HCT116 (cell line): ENCODE data around the gene HMGCL. TPM values are rescaled to one million over a fixed set of nuclear protein-coding genes. Genes with fewer than 3 reads are reported as not detected.

ENCODE experiments used
- ATAC-seq: fragments of 200-7000 bp; cut with Tn5 transposase; 2 replicates; pipeline ENCODE4 v1.9.1; 2020; ENCODE audit warnings: mild to moderate bottlenecking, moderate library complexity
- BruUV-seq: library from RNA; stranded (reverse); fragments of 400-500 nt; replicated peaks from 2 replicates; lab custom pipeline; 2021; lab: Mats Ljungman, UMichigan
- CTCF ChIA-PET: fragments of 300-600 bp; sonication (Branson Sonifier 250); formaldehyde crosslinking; loops from one replicate; lab custom pipeline; 2021; ENCODE audit warnings: antibody characterized with exemption; lab: Charles Lee
- POLR2A ChIA-PET: fragments of 300-600, 350-600 bp; sonication (Branson Sonifier 250); formaldehyde crosslinking; loops from one replicate; lab custom pipeline; 2021; ENCODE audit warnings: antibody characterized with exemption; lab: Charles Lee
- RAD21 ChIA-PET, 2 experiments: fragments of 300-600 bp; sonication (Branson Sonifier 250); formaldehyde crosslinking; loops; one replicate each; lab custom pipeline; 2023; ENCODE audit warnings: low total read pairs in 2 of 2; ENCODE audit not compliant: uncharacterized antibody in 2 of 2, unreplicated experiment in 2 of 2, low non-redundant PET in 1 of 2; lab: Charles Lee
- DNase-seq: peaks from one replicate; pipeline ENCODE4 v3.0.0-alpha.2; 2010; ENCODE audit warnings: low read depth, low spot score
- H2AFZ ChIP-seq: fragments of 200-600 bp; shearing (Covaris generic), sonication (generic); 2 replicates; pipeline ENCODE4 v1.6.1; 2017; ENCODE audit warnings: low read depth, mixed run types, mixed read lengths, antibody characterized with exemption, low read length; ENCODE audit not compliant: poor library complexity, severe bottlenecking
- H3K27ac ChIP-seq: 2 replicates; pipeline ENCODE4 v1.5.1; 2012; ENCODE audit warnings: low read depth, low read length
- H3K27me3 ChIP-seq: fragments of 200-600 bp; sonication (generic); 2 replicates; pipeline ENCODE4 v1.6.1; 2016; ENCODE audit warnings: mixed run types, low read length, mixed read lengths; ENCODE audit not compliant: insufficient read depth
- H3K36me3 ChIP-seq, 2 experiments: fragments of 200-500 bp in 1 of 2; fragments of 200-600 bp in 1 of 2; sonication (Bioruptor generic) in 1 of 2; sonication (generic) in 1 of 2; 2 replicates each; pipeline versions ENCODE4 v1.5.1 to v1.6.1; 2014 to 2016; ENCODE audit warnings: low read length in 2 of 2, inconsistent platforms in 1 of 2, mixed read lengths in 1 of 2, mixed run types in 1 of 2; ENCODE audit not compliant: insufficient read depth in 2 of 2, control insufficient read depth in 1 of 2
- H3K4me1 ChIP-seq, 2 experiments: fragments of 200-600 bp in 1 of 2; sonication (generic) in 1 of 2; 2 replicates each; pipeline versions ENCODE4 v1.5.1 to v1.6.1; 2012 to 2017; ENCODE audit warnings: low read length in 2 of 2, inconsistent platforms in 1 of 2, mild to moderate bottlenecking in 1 of 2, mixed read lengths in 1 of 2, mixed run types in 1 of 2, moderate library complexity in 1 of 2; ENCODE audit not compliant: insufficient read depth in 2 of 2, control insufficient read depth in 1 of 2
- H3K4me2 ChIP-seq: fragments of 200-600 bp; sonication (generic); 2 replicates; pipeline ENCODE4 v1.6.1; 2017; ENCODE audit warnings: mixed run types, low read length, mixed read lengths
- H3K4me3 ChIP-seq, 2 experiments: fragments of 200-600 bp in 1 of 2; sonication (generic) in 1 of 2; replicated peaks in 1 of 2; 2 replicates each; pipeline ENCODE4 v1.5.1; 2011 to 2016; ENCODE audit warnings: low read length in 2 of 2, control low read depth in 1 of 2, low read depth in 1 of 2, mild to moderate bottlenecking in 1 of 2, mixed read lengths in 1 of 2, mixed run types in 1 of 2
- H3K79me2 ChIP-seq: fragments of 200-600 bp; sonication (generic); 2 replicates; pipeline ENCODE4 v1.6.1; 2017; ENCODE audit warnings: mild to moderate bottlenecking, mixed run types, low read length, moderate library complexity, mixed read lengths; ENCODE audit not compliant: insufficient read depth
- H3K9ac ChIP-seq: fragments of 200-600 bp; sonication (generic); 2 replicates; pipeline ENCODE4 v1.6.1; 2016; ENCODE audit warnings: low read length, mixed read lengths
- H3K9me2 ChIP-seq: fragments of 200-600 bp; sonication (generic), shearing (Covaris generic); 2 replicates; pipeline ENCODE4 v1.6.1; 2017; ENCODE audit warnings: mixed run types, mild to moderate bottlenecking, moderate library complexity; ENCODE audit not compliant: insufficient read depth
- H3K9me3 ChIP-seq, 2 experiments: fragments of 200-500 bp in 1 of 2; fragments of 200-600 bp in 1 of 2; sonication (Bioruptor generic) in 1 of 2; sonication (generic) in 1 of 2; 2 replicates each; pipeline ENCODE4 v1.6.1; 2014 to 2017; ENCODE audit warnings: low read length in 2 of 2, mixed read lengths in 2 of 2, inconsistent platforms in 1 of 2, low read depth in 1 of 2, mild to moderate bottlenecking in 1 of 2, mixed run types in 1 of 2, moderate library complexity in 1 of 2; ENCODE audit not compliant: control insufficient read depth in 1 of 2, insufficient read depth in 1 of 2
- H4K20me1 ChIP-seq: fragments of 200-600 bp; sonication (generic), shearing (Covaris generic); 2 replicates; pipeline ENCODE4 v1.6.1; 2017; ENCODE audit warnings: mixed run types, mild to moderate bottlenecking, moderate library complexity; ENCODE audit not compliant: insufficient read depth
- CEBPB ChIP-seq: IDR thresholded peaks from 2 replicates; pipeline ENCODE4 v1.6.1; 2012; ENCODE audit warnings: low read depth
- EGR1 ChIP-seq: IDR thresholded peaks from 2 replicates; pipeline ENCODE4 v1.6.1; 2012; ENCODE audit warnings: low read depth
- POLR2AphosphoS5 ChIP-seq: IDR thresholded peaks from 2 replicates; pipeline ENCODE4 v1.6.1; 2011; ENCODE audit warnings: mild to moderate bottlenecking, low read depth, low read length, moderate library complexity
- intact Hi-C: fragments of 100-400 bp; cut with micrococcal nuclease; formaldehyde crosslinking; loops from 2 replicates; pipeline ENCODE4 v1.10.0; 2022
- total RNA-seq: library from RNA; stranded (reverse); gene quantifications from one replicate; pipeline ENCODE4 v1.2.1, GENCODE V29; 2021; ENCODE audit not compliant: unreplicated experiment
- TF ChIP-seq, protein P1 (sequence below): IDR thresholded peaks from 2 replicates; pipeline ENCODE4 v1.6.1; 2012; ENCODE audit warnings: low read depth
- TF ChIP-seq, protein P2 (sequence below), 3 experiments: fragments of 200-600 bp in 1 of 3; sonication (generic) in 1 of 3; IDR thresholded peaks in 2 of 3; conservative IDR thresholded peaks in 1 of 3; 2 replicates each; pipeline ENCODE4 v1.5.1; 2012 to 2017; ENCODE audit warnings: low read depth in 2 of 3, low read length in 2 of 3, antibody characterized with exemption in 1 of 3, borderline replicate concordance in 1 of 3, control low read depth in 1 of 3, mild to moderate bottlenecking in 1 of 3, mixed read lengths in 1 of 3, mixed run types in 1 of 3, moderate library complexity in 1 of 3; ENCODE audit not compliant: insufficient read depth in 1 of 3

Gene HMGCL
- total RNA-seq, 1 experiment from 2014 or later, result 36.2 TPM

DNA sequence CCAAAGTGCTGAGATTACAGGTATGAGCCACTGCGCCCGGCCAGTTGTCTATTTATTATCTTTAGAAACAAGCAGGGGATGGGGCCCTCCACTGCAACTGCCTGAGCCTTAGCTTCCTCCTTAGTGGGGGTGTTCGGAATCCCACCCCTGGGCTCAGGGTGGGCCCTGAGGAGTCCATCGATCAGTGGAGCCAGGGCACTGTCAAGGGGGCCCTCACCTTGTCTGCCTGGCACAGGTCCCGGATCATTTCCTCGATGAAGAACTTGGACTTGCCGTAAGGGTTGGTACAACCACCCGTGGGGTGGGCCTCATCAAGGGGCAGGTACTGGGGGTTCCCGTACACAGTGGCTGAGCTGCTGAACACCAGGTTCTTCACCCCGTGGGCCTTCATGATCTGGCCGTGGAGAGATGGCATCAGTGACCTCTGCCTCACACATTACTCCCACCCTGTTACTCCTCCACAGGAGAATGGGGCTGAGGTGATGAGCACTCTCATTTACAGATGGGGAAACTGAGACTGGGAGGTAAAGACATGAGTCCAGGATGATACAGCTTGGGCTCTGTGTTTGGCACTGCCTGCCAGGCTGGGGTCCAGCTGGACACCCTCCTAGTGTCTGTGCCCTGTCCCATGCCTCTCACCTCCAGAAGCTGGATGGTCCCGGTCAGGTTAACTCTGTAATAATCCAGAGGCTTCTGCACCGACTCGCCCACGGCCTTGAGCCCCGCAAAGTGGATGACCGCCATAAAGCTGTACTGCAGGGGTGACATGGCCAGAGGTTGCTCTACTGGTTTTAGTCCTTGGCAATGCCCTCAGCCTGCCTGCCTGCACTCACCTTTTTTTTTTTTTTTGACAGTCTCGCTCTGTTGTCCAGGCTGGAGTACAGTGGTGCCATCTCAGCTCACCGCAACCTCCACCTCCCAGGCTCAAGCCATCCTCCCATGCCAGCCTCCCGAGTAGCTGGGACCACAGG, 27.5 kb downstream of the HMGCL start:
- no TSS peak for BruUV-seq
- intact Hi-C loops, result loop anchor here (5.0 kb wide), 1 partner anchor 120 kb away; no protein-coding TSS in a partner anchor
- ATAC-seq, result no peak
- ChIA-PET RAD21 (interaction anchor here in 1 of 2 experiments (0.6 kb wide), 1 partner anchor 99 kb away, joined by 3 read pairs; no protein-coding TSS in a partner anchor), POLR2A (no interaction called here), CTCF (interaction anchor here (0.7 to 2.7 kb wide), 3 partner anchors 110 to 119 kb away, joined by 3 to 13 read pairs (median 6); no protein-coding TSS in a partner anchor)
- peaks cover 33% of the 10 kb centered on the region for H3K79me2 ChIP-seq
- H3K27me3 ChIP-seq, result no peaks in the 10 kb centered on the region
- H3K36me3 ChIP-seq, result peaks cover 15 to 33% of the 10 kb centered on the region in 2 experiments; a peak in 3 of 4 replicates
- H4K20me1 ChIP-seq, result no peaks in the 10 kb centered on the region
- H3K27ac ChIP-seq, result peak overlapping the region; percentile 1; the same call in 1 of the 2 replicates
- peaks cover 19 to 46% of the 10 kb centered on the region in 2 experiments for H3K4me1 ChIP-seq
- no peak overlapping the region for H2AFZ ChIP-seq
- H3K4me2 ChIP-seq, result no peak overlapping the region
- H3K9me3 ChIP-seq, result no peaks in the 10 kb centered on the region
- TF ChIP-seq EGR1 (no peak), POLR2AphosphoS5 (peak; percentile 39; the same call in 1 of the 2 replicates)
- no peaks in the 10 kb centered on the region for H3K9me2 ChIP-seq
- no peak overlapping the region for H3K4me3 ChIP-seq
- H3K9ac ChIP-seq, result no peak overlapping the region
- DNase-seq, result no peak

DNA sequence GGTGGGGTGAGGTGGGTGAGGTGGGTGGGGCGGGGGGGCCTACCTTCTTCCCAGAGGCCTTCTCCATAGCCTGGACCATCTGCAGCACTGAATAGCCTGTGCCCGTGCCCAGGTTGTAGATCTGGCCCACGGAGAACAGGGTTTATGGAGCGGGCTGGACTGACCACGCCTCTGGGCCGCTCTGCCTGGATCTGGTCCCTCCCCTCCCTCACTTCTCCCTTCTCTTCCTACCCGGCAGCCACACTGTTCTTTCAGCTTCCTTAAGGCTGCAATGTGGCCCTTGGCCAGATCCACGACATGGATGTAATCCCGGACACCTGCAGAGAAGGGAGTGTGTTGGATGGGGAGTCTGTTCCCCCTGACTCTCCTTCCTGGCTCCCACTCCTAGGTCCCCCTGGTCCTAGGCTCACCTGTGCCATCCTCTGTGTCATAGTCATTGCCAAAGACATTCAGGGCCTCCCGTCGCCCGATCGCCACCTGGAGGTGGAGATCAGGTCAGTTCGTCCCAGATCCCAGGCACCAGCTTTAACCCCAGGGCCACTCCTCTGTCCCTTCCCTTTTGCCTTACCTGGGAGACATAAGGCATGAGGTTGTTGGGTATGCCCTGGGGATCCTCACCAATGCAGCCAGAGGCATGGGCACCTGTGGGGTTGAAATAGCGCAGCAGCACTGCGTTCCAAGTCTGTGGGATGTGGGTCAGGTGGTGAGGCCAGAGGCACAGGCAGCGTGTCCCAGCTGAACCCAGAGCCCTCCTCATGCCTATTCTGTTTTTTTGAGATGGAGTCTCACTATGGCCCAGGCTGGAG, 28.6 kb downstream of the HMGCL start:
- ChIA-PET RAD21 (interaction anchor here in 1 of 2 experiments (0.6 kb wide), 1 partner anchor 100 kb away, joined by 3 read pairs; no protein-coding TSS in a partner anchor), POLR2A (interaction anchor here (0.6 kb wide), 1 partner anchor 18 kb away, joined by 3 read pairs; the partner anchor contains the start of gene PITHD1), CTCF (interaction anchor here (1.1 to 2.0 kb wide), 3 partner anchors 14 to 120 kb away, joined by 5 to 9 read pairs (median 6); no protein-coding TSS in a partner anchor)
- Histone ChIP-seq H3K27ac (peak overlapping the region; percentile 47; the same call in 1 of the 2 replicates), H2AFZ (no peak overlapping the region), H3K4me1 (peaks cover 24 to 53% of the 10 kb centered on the region in 2 experiments), H4K20me1 (no peaks in the 10 kb centered on the region), H3K27me3 (no peaks in the 10 kb centered on the region), H3K4me2 (no peak overlapping the region), H3K9me2 (no peaks in the 10 kb centered on the region), H3K9ac (no peak overlapping the region), H3K36me3 (peaks cover 15 to 33% of the 10 kb centered on the region in 2 experiments; a peak in 3 of 4 replicates), H3K4me3 (no peak overlapping the region), H3K79me2 (peaks cover 44% of the 10 kb centered on the region), H3K9me3 (no peaks in the 10 kb centered on the region)
- ATAC-seq, result no peak
- intact Hi-C loops, result loop anchor here (5.0 kb wide), 1 partner anchor 121 kb away; no protein-coding TSS in a partner anchor
- no peak for DNase-seq
- BruUV-seq, result no TSS peak
- TF ChIP-seq, protein P1, sequence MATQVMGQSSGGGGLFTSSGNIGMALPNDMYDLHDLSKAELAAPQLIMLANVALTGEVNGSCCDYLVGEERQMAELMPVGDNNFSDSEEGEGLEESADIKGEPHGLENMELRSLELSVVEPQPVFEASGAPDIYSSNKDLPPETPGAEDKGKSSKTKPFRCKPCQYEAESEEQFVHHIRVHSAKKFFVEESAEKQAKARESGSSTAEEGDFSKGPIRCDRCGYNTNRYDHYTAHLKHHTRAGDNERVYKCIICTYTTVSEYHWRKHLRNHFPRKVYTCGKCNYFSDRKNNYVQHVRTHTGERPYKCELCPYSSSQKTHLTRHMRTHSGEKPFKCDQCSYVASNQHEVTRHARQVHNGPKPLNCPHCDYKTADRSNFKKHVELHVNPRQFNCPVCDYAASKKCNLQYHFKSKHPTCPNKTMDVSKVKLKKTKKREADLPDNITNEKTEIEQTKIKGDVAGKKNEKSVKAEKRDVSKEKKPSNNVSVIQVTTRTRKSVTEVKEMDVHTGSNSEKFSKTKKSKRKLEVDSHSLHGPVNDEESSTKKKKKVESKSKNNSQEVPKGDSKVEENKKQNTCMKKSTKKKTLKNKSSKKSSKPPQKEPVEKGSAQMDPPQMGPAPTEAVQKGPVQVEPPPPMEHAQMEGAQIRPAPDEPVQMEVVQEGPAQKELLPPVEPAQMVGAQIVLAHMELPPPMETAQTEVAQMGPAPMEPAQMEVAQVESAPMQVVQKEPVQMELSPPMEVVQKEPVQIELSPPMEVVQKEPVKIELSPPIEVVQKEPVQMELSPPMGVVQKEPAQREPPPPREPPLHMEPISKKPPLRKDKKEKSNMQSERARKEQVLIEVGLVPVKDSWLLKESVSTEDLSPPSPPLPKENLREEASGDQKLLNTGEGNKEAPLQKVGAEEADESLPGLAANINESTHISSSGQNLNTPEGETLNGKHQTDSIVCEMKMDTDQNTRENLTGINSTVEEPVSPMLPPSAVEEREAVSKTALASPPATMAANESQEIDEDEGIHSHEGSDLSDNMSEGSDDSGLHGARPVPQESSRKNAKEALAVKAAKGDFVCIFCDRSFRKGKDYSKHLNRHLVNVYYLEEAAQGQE, result no peak
- no peak for TF ChIP-seq CEBPB
- TF ChIP-seq, protein P2, sequence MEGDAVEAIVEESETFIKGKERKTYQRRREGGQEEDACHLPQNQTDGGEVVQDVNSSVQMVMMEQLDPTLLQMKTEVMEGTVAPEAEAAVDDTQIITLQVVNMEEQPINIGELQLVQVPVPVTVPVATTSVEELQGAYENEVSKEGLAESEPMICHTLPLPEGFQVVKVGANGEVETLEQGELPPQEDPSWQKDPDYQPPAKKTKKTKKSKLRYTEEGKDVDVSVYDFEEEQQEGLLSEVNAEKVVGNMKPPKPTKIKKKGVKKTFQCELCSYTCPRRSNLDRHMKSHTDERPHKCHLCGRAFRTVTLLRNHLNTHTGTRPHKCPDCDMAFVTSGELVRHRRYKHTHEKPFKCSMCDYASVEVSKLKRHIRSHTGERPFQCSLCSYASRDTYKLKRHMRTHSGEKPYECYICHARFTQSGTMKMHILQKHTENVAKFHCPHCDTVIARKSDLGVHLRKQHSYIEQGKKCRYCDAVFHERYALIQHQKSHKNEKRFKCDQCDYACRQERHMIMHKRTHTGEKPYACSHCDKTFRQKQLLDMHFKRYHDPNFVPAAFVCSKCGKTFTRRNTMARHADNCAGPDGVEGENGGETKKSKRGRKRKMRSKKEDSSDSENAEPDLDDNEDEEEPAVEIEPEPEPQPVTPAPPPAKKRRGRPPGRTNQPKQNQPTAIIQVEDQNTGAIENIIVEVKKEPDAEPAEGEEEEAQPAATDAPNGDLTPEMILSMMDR (IDR thresholded peaks at IDR 0.05 in 2 of 3, conservative IDR thresholded peaks at IDR 0.05 in 1 of 3; ENCODE audit: borderline replicate concordance in 1 of 3, insufficient read depth in 1 of 3, low read depth in 2 of 3, low read length in 2 of 3), result peak in 2 of 3 experiments; percentile 38 to 41; a peak in 3 of 6 replicates
